Fibroblast of mammary gland (primary cell): Measurements from ENCODE around the gene DPP9.
A peak's percentile ranks its signal among the peaks of the same experiment; 100 is the strongest.

ENCODE experiments used
- DNase-seq: peaks from one replicate; pipeline ENCODE4 v3.0.0-alpha.2; 2010; ENCODE audit warnings: low read depth
- H3K4me3 ChIP-seq: 2 replicates; pipeline ENCODE4 v1.5.1; 2011; ENCODE audit warnings: low read depth, mild to moderate bottlenecking, low read length, moderate library complexity; ENCODE audit not compliant: control insufficient read depth
- TF ChIP-seq, protein P1 (sequence below): conservative IDR thresholded peaks from 2 replicates; pipeline ENCODE4 v1.5.1; 2011; ENCODE audit warnings: low read depth, low read length, inconsistent platforms; ENCODE audit not compliant: control insufficient read depth, insufficient read depth

DPP9 gene

GRCh38 chr19:4722671-4723594 is 709 bp downstream of the DPP9 start:
- TF ChIP-seq, protein P1, sequence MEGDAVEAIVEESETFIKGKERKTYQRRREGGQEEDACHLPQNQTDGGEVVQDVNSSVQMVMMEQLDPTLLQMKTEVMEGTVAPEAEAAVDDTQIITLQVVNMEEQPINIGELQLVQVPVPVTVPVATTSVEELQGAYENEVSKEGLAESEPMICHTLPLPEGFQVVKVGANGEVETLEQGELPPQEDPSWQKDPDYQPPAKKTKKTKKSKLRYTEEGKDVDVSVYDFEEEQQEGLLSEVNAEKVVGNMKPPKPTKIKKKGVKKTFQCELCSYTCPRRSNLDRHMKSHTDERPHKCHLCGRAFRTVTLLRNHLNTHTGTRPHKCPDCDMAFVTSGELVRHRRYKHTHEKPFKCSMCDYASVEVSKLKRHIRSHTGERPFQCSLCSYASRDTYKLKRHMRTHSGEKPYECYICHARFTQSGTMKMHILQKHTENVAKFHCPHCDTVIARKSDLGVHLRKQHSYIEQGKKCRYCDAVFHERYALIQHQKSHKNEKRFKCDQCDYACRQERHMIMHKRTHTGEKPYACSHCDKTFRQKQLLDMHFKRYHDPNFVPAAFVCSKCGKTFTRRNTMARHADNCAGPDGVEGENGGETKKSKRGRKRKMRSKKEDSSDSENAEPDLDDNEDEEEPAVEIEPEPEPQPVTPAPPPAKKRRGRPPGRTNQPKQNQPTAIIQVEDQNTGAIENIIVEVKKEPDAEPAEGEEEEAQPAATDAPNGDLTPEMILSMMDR: no peak
- DNase-seq: peak; percentile 66
- H3K4me3 ChIP-seq: peak overlapping the region; percentile 97

GRCh38 chr19:4721196-4721595 is 2.4 kb downstream of the DPP9 start:
- no peak overlapping the region for H3K4me3 ChIP-seq
- DNase-seq: no peak
- TF ChIP-seq, protein P1: no peak

DNA sequence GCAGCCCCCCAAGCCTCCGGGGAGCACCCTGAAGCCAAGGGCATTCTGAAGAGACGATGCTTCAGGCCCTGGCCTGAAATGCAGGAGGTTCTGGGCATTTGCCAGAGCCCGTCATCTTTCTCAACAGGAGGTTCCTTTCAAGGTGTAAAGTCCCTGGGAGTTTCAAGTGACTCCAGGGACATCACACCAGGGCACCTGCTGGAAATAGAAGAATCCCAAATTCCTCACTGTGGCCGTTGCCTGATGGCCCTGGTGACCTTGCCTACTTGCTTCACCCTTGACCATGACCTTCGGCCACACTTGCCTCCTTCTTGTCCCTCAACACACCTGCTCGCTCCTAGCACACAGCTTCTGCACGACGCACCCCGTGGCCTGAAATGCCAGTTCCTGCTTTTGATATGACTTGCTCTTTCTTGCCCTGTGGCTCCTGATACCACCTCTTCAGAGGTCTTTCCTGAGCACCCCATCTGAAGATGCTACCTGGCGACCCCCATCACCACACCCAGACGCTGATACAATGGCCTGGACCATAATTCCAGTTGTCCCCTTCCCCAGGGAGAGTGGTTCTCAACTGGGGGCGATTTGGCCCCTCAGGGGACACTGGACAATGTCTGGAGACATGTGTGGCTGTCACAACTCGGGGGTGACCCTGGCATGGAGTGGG is 3.5 kb downstream of the DPP9 start:
- TF ChIP-seq, protein P1: no peak
- DNase-seq: no peak
- no peak overlapping the region for H3K4me3 ChIP-seq

DNA sequence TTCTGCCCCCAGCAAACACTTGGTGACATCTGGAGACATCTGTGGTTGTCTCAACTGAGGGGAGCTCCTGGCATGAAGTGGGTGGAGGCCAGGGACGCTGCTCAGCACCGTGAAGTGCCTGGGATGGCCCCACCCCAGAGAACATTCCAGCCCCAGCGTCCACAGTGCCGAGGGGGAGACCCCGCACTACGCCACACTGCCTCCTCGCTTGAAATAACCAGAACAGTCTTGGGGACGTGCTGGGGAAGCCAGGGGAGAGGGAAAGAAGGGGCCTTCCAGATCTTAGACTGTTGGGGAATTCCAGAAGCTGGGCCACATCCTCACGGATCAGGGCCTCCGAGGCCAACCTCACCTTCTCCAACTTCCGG is 4.2 kb downstream of the DPP9 start:
- TF ChIP-seq, protein P1: no peak

DNA sequence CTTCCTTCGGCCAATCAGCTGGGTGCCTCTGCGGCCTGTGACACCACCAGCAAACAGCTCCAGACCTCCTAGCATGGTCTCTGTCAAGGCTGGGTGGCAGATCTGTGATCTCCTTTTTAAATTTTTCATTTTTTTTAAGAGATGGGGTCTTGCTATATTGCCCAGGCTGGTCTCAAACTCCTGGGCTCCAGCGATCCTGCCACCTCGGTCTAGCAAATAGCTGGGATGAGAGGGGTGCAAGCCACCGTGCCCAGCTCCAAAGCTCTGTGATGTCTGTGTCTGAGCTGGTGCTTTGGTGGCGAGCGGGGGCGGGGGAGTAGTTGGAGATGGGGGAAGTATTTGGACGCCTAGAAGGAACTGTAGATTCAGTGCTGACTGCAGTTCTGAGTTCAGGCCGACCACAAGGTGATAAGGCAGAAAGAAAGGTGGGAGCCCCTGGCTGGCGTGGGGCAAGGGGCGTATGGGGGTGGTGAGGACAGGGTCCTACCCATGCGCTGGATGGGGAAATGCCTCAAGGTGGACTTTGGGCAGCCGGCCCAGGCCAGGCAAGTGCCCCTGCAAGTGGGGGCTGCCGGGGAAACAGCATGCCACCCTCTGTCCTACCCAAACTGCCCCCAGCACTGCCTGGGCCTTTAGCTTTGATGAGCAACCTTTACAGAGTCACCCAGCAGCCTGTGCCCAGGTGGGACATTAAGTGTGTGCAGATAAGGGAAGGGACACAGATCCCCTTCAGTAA is 5.5 kb downstream of the DPP9 start:
- no peak overlapping the region for H3K4me3 ChIP-seq
- DNase-seq: no peak
- TF ChIP-seq, protein P1: no peak

More for the DNA sequence above, 4.2 kb downstream of the DPP9 start:
- H3K4me3 ChIP-seq: no peak overlapping the region
- no peak for DNase-seq

DNA sequence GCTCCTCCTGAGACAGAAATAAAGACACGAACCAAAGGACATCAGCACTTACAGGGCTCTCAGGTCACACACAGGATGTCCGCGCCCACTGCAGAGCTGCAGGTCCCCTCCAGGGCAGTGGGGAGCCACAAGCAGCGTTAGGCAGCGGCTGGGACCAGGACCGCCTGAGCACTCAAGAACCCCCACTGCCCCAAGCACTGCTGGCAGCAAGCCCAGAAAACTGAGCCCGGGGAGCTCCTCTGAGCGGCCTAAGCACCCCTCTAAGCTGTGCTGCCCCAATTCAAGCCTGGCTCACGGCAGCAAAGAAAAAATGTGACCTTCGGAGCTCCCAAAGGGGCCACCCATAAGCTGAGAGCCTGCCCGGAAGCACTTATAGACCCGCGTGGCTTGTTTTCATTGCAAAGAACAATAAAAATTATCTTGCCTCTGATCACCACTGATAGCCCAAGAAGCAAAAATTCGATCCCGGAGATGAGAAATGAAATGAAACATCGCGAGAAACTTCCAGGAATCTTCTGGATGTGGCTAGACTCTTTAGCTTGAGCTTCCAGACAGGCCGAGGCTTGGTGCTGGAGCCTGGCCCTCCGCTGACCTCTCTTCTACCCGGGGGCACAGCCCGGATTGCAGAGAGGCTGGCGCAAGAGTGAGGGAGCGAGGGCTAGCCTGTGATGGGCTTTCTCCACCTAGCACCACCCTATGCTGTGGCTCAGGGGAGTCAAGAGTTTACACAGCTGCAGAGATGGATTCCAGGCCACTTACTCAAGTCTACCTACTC is 6.3 kb downstream of the DPP9 start:
- TF ChIP-seq, protein P1: no peak
- no peak overlapping the region for H3K4me3 ChIP-seq
- DNase-seq: peak; percentile 75
